Regular cardiac myocyte (primary cell): ENCODE results near the gene APLP1. TPM values are rescaled to one million over a fixed set of nuclear protein-coding genes. Genes with fewer than 3 reads are reported as not detected.

Experiments used
- total RNA-seq: library from RNA; depleted of rRNA; stranded (reverse); fragments of >200 nt; gene quantifications from 2 replicates; pipeline ENCODE4 v1.2.3, GENCODE V29; 2014

Gene APLP1
- 12.7 and 14.8 TPM in 2 replicates for total RNA-seq

DNA sequence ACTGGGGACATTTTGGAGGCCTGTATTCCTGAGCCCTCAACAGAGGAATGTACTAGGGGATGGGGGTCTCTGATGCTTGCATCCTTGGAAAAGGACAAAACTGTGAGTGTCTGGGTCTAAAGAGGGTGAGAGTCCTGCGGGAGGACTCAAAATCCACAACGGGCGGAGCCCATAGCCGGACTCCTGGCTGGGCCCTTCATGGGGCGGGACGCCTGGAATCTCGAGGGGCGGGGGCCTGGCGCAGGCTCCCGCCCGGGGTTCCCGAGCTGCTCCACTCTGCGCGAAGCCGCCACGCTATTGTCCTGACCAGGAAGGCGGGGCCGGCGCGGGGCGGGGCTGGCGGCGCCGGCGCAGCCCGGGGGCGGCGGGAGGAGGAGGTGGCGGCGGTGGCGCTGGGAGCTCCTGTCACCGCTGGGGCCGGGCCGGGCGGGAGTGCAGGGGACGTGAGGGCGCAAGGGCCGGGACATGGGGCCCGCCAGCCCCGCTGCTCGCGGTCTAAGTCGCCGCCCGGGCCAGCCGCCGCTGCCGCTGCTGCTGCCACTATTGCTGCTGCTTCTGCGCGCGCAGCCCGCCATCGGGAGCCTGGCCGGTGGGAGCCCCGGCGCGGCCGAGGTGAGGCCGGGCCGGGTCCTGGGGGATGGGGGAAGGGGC, at the start of gene APLP1:
APLP1 (plus strand) TSS at position 403 of the 651 bp plus-strand sequence; CDS start at position 466, 63 bp downstream.

GRCh38 chr19:35852029-35852780, 16.2 kb upstream of the APLP1 start, which contains the start of gene NPHS1:
TSS of gene NPHS1 (minus strand) at chr19:35852504. CDS start at chr19:35851837, 667 bp downstream.

GRCh38 chr19:35856546-35857149, 11.7 kb upstream of the APLP1 start, which contains the start of gene KIRREL2:
TSS of gene KIRREL2 (plus strand) at chr19:35856911. CDS start at chr19:35857120, 209 bp downstream.

DNA sequence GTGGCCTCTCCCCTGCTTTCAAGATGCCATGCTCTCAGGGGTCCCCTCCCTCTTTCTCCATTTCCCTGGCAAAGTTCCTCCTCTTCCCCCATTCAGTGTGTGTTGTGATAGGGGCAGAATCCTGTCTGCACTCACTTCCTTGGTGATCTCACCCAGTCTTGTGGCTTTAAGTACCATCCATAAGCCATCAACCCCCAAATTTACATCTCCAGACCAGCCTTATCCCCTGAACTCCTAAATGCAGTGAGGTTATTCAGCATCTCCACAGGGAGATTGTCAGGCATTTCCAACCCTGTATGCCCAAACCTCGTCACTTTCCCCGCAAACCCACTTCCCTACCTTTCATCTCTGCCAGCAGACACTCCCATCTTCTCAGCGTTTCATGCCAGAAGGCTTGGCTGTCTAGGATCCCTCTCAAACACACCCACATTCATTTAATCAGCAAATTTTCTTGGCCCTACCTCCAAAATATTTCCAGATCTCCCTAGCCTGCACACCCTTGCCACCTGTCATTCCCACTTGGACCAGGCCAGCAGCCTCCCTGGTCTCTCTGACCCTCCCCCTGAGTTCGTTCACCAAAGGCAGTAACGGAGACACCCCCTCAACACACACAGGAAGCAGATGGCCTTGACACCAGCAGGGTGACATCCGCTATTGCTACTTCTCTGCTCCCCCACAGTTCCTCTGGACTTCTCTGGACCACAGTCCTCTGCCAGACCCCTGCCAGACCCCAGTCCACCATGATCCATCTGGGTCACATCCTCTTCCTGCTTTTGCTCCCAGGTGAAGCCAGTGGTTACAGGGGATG, 33.7 kb downstream of the APLP1 start, which contains the start of gene HCST:
HCST (plus strand) TSS at position 676 of the 808 bp plus-strand sequence; CDS start at position 741, 65 bp downstream.

GRCh38 chr19:35908010-35908441, 39.7 kb downstream of the APLP1 start, which contains the start of gene TYROBP:
TSS of gene TYROBP (minus strand) at chr19:35908295. CDS start at chr19:35908228, 67 bp downstream.

Other genes starting within 250 kb of the APLP1 start
- gene RBM42, start 239.5 kb upstream of the APLP1 start, total RNA-seq, result 26.2 and 58.3 TPM in 2 replicates
- 0.19 and 0.28 TPM in 2 replicates for gene ETV2, start 226.8 kb upstream of the APLP1 start, total RNA-seq
- 282 and 447 TPM in 2 replicates for gene COX6B1, start 220.3 kb upstream of the APLP1 start, total RNA-seq
- gene UPK1A, start 202.1 kb upstream of the APLP1 start, total RNA-seq, result under 0.01 TPM in 1 of 2 replicates, not detected in the other
- not detected in 2 replicates for gene ZBTB32, start 164.0 kb upstream of the APLP1 start, total RNA-seq
- 2.5 and 3.3 TPM in 2 replicates for gene KMT2B, start 150.6 kb upstream of the APLP1 start, total RNA-seq
- 0.56 and 1.3 TPM in 2 replicates for gene IGFLR1, start 126.1 kb upstream of the APLP1 start, total RNA-seq
- 7.3 and 7.9 TPM in 2 replicates for gene U2AF1L4, start 123.2 kb upstream of the APLP1 start, total RNA-seq
- gene PSENEN, start 122.9 kb upstream of the APLP1 start, total RNA-seq, result 15.1 and 17.5 TPM in 2 replicates
- gene LIN37, start 120.0 kb upstream of the APLP1 start, total RNA-seq, result 10.5 and 11.0 TPM in 2 replicates
- 36.4 and 96.1 TPM in 2 replicates for gene HSPB6, start 111.5 kb upstream of the APLP1 start, total RNA-seq
- 2.8 and 4.0 TPM in 2 replicates for gene PROSER3, start 110.4 kb upstream of the APLP1 start, total RNA-seq
- gene ARHGAP33, start 93.0 kb upstream of the APLP1 start, total RNA-seq, result 1.7 and 2.9 TPM in 2 replicates
- not detected in 2 replicates for gene PRODH2, start 55.7 kb upstream of the APLP1 start, total RNA-seq
- not detected in 2 replicates for gene NPHS1, start 16.1 kb upstream of the APLP1 start, total RNA-seq
- gene KIRREL2, start 11.7 kb upstream of the APLP1 start, total RNA-seq, result 0.28 TPM in 1 of 2 replicates, not detected in the other
- gene NFKBID, start 32.0 kb downstream of the APLP1 start, total RNA-seq, result 2.0 and 2.5 TPM in 2 replicates
- gene HCST, start 34.0 kb downstream of the APLP1 start, total RNA-seq, result 0.38 and 0.56 TPM in 2 replicates
- gene TYROBP, start 39.7 kb downstream of the APLP1 start, total RNA-seq, result not detected in 2 replicates
- 1.2 and 2.3 TPM in 2 replicates for gene LRFN3, start 67.8 kb downstream of the APLP1 start, total RNA-seq
- 12.1 and 12.5 TPM in 2 replicates for gene SDHAF1, start 126.6 kb downstream of the APLP1 start, total RNA-seq
- gene SYNE4, start 140.2 kb downstream of the APLP1 start, total RNA-seq, result 0.19 and 0.28 TPM in 2 replicates
- 18.3 and 20.5 TPM in 2 replicates for gene ALKBH6, start 145.6 kb downstream of the APLP1 start, total RNA-seq
- gene CLIP3, start 164.3 kb downstream of the APLP1 start, total RNA-seq, result 2.5 and 5.4 TPM in 2 replicates
- 3.3 and 4.5 TPM in 2 replicates for gene THAP8, start 185.7 kb downstream of the APLP1 start, total RNA-seq
- gene WDR62, start 186.3 kb downstream of the APLP1 start, total RNA-seq, result 0.85 and 8.4 TPM in 2 replicates
- gene OVOL3, start 242.6 kb downstream of the APLP1 start, total RNA-seq, result not detected in 2 replicates
- gene POLR2I, start 246.3 kb downstream of the APLP1 start, total RNA-seq, result 41.7 and 65.2 TPM in 2 replicates
- gene TBCB, start 246.9 kb downstream of the APLP1 start, total RNA-seq, result 179 and 333 TPM in 2 replicates